ENCODE results near the gene LRRN3.

LRRN3 gene

GRCh38 chr7:111080495-111081105 lies 10.3 kb upstream of the LRRN3 start:
- no peak for DNase-seq (ENCODE audit: low read depth)

GRCh38 chr7:111081546-111082267 lies 9.2 kb upstream of the LRRN3 start:
- no peak for DNase-seq (ENCODE audit: low read depth)

- no peak for DNase-seq (ENCODE audit: low read depth)
These were observed 8.6 kb upstream of the LRRN3 start for GRCh38 chr7:111082351-111082750.

GRCh38 chr7:111083413-111083812 lies 7.5 kb upstream of the LRRN3 start:
- DNase-seq (ENCODE audit: low read depth): no peak

- no peak for DNase-seq (ENCODE audit: low read depth)
These were observed 5.6 kb upstream of the LRRN3 start for GRCh38 chr7:111085356-111085755.

GRCh38 chr7:111086532-111086931 lies 4.4 kb upstream of the LRRN3 start:
- DNase-seq (ENCODE audit: low read depth): no peak

- no peak for DNase-seq (ENCODE audit: low read depth)
These were observed 2.6 kb upstream of the LRRN3 start for GRCh38 chr7:111088328-111088727.

- peak; percentile 32 for DNase-seq (ENCODE audit: low read depth)
These were observed 1.0 kb upstream of the LRRN3 start for GRCh38 chr7:111089822-111090426.

GRCh38 chr7:111091593-111092358 lies 849 bp downstream of the LRRN3 start:
- DNase-seq (ENCODE audit: low read depth): no peak

- no peak for DNase-seq (ENCODE audit: low read depth)
These were observed 1.7 kb downstream of the LRRN3 start for GRCh38 chr7:111092406-111093236.

- no peak for DNase-seq (ENCODE audit: low read depth)
These were observed 2.6 kb downstream of the LRRN3 start for GRCh38 chr7:111093496-111093895.

- no peak for DNase-seq (ENCODE audit: low read depth)
These were observed 3.5 kb downstream of the LRRN3 start for GRCh38 chr7:111094419-111094818.

- no peak for DNase-seq (ENCODE audit: low read depth)
These were observed 6.1 kb downstream of the LRRN3 start for GRCh38 chr7:111096997-111097396.

GRCh38 chr7:111098011-111098925 lies 7.3 kb downstream of the LRRN3 start:
- no peak for DNase-seq (ENCODE audit: low read depth)

- no peak for DNase-seq (ENCODE audit: low read depth)
These were observed 8.0 kb downstream of the LRRN3 start for GRCh38 chr7:111098926-111099250.

GRCh38 chr7:111101856-111102646 lies 11.1 kb downstream of the LRRN3 start:
- DNase-seq (ENCODE audit: low read depth): no peak

- no peak for DNase-seq (ENCODE audit: low read depth)
These were observed 12.2 kb downstream of the LRRN3 start for GRCh38 chr7:111103136-111103535.

- DNase-seq (ENCODE audit: low read depth): no peak
These were observed 12.8 kb downstream of the LRRN3 start for GRCh38 chr7:111103678-111104274.

- no peak for DNase-seq (ENCODE audit: low read depth)
These were observed 13.8 kb downstream of the LRRN3 start for GRCh38 chr7:111104710-111105109.

- no peak for DNase-seq (ENCODE audit: low read depth)
These were observed 14.3 kb downstream of the LRRN3 start for GRCh38 chr7:111105269-111105668.

All from CMK (cell line).